Retina (tissue), 1 donor: ENCODE results near the gene PAQR6.
"Not testable (repeated sequence)": the region's sequence is repeated elsewhere in the genome, so short reads cannot be mapped to it uniquely, and the experiment has no call there.

Source experiments
- DNase-seq: peaks from one replicate; pipeline ENCODE4 v3.0.0-alpha.2; 2016

Gene PAQR6

GRCh38 chr1:156229809-156230472 is 17.9 kb downstream of the PAQR6 start:
- no peak for DNase-seq

DNA sequence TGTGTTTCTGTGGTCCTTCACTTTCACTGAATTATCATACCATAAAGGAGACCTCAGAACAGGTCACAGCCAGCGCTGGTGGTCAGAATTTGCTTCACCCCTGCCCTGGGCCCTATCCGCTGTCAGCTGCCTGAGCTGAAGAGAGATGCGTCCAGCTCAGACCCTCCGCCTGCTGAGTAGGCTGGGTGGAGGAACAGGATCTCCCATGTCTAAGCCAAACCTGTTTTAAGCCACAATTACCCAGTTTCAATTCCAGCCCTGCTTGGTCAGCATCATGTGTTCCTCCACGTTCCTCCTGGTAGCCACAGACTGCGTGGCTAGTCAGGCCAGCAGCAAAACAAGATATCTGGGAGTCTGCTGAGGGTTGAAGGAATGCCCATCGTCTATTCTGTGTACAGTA is 19.4 kb downstream of the PAQR6 start:
- DNase-seq = no peak

- no peak for DNase-seq
These were observed 21.1 kb downstream of the PAQR6 start for GRCh38 chr1:156226782-156227181.

DNA sequence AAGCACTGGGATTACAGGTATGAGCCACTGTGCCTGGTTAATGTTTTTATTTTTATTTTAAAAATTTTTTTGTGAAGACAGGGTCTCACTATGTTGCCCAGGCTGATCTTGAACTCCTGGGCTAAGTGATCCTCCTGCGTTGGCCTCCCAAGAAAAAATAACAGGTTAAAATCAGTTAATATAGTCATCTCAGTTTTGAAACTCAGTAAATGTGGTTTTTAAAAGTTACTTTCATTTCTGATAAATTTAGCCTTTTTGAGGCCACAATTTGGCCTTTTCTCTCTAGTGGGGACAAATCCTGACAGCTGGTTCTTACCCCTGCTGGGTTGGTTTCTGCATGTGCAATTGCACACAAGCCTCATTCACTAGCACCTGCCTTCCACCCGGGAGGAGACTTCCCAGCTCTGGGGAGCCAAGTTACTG is 21.7 kb downstream of the PAQR6 start:
- no peak for DNase-seq

GRCh38 chr1:156225677-156226014 is 22.2 kb downstream of the PAQR6 start:
- DNase-seq = no peak

- no peak for DNase-seq
These were observed 25.7 kb downstream of the PAQR6 start for GRCh38 chr1:156221986-156222692.

- DNase-seq = no peak
These were observed 27.6 kb downstream of the PAQR6 start for GRCh38 chr1:156220226-156220625.

GRCh38 chr1:156217871-156218270 is 30.0 kb downstream of the PAQR6 start:
- no peak for DNase-seq

DNA sequence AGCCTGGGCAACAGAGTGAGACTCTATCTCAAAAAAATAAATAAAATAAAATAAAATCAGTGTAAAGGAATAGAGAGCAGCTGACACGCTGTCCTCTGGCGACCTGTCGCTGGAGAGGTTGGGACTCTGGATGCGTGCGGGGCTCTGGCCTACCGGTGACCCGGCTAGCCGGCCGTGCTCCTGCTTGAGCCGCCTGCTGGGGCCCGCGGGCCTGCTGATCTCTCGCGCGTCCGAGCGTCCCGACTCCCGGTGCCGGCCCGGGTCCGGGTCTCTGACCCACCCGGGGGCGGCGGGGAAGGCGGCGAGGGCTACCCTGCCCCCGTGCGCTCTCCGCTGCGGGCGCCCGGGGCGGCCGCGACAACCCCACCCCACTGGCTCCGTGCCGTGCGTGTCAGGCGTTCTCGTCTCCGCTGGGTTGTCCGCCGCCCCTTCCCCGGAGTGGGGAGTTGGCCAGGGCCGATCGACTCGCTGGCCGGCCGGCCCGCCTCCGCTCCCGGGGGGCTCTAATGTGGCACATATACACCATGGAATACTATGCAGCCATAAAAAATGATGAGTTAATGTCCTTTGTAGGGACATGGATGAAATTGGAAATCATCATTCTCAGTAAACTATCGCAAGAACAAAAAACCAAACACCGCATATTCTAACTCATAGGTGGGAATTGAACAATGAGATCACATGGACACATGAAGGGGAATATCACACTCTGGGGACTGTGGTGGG is 31.3 kb downstream of the PAQR6 start:
- not testable (repeated sequence) for DNase-seq

DNA sequence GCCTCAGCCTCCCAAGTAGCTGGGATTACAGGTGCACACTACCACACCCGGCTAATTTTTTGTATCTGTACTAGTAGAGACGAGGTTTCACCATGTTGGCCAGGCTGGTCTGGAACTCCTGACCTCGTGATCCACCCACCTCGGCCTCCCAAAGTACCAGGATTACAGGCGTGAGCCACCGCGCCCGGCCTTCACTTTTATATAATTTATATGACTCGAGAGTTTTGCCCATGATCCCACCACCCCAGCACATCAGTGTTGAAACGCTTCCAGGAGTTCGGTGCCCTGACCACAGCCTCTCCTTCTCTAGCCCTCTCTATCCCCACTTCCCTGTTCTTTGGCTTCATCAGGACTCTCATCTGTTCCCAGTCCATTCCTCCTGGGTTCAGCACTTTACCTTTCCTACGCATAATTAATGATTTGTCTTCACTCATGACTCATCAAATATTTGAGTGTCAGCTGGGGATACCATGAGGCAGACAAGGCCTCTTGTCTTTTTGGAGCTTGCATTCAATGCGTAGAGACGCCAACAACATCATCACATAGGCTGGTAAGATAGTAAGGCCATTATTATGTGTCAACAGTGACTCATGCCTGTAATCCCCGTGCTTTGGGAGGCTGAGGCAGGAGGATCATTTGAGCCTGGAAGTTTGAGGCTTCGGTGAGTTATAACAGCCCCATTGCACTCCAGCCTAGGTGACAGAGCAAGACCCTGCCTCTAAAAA is 33.7 kb downstream of the PAQR6 start:
- DNase-seq = no peak

GRCh38 chr1:156213644-156213966 is 34.3 kb downstream of the PAQR6 start:
- no peak for DNase-seq

DNA sequence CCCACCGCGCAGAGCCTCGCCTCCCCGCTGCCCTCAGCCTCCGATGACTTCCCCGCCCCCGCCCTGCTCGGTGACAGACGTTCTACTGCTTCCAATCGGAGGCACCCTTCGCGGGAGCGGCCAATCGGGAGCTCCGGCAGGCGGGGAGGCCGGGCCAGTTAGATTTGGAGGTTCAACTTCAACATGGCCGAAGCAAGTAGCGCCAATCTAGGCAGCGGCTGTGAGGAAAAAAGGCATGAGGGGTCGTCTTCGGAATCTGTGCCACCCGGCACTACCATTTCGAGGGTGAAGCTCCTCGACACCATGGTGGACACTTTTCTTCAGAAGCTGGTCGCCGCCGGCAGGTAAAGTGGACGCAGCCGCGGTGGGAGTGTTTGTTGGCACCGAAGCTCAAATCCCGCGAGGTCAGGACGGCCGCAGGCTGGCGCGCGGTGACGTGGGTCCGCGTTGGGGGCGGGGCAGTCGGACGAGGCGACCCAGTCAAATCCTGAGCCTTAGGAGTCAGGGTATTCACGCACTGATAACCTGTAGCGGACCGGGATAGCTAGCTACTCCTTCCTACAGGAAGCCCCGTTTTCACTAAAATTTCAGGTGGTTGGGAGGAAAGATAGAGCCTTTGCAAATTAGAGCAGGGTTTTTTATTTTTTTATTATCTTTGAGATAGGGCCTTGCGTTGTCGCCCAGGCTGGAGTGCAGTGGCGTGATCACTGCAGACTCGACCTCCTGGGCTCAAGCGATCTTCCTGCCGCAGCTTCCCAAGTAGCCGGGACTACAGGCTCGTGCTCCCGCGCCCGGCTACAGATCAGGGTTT is 34.8 kb downstream of the PAQR6 start, which contains the start of gene PMF1:
TSS of gene PMF1 (plus strand) at position 175 of the 811 bp plus-strand sequence. CDS start at position 184, 9 bp downstream.
- peak; percentile 100 for DNase-seq

- no peak for DNase-seq
These were observed 35.7 kb downstream of the PAQR6 start for GRCh38 chr1:156212130-156212529.

DNA sequence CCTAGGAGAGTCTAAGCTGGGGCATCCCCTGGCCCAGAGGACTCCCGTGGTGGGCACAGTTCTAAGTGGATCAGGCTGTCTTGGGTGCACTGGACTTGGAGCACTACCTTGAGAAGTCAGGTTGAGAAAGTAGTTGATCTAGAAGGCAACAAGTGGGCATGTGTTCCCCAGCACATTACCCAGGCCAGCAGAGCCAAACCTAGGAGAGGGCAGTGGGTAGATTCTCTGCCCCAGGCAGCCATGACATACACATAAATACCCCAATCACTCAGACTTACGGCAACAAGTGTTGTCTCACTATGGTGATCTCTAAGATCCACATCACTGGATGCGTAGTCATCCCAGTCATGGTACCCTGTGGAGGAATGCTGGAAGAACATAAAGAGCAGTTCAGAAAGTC is 36.6 kb downstream of the PAQR6 start:
- no peak for DNase-seq

GRCh38 chr1:156204686-156205085 is 43.2 kb downstream of the PAQR6 start:
- DNase-seq = no peak

- no peak for DNase-seq
These were observed 44.5 kb downstream of the PAQR6 start for GRCh38 chr1:156203331-156203730.

DNA sequence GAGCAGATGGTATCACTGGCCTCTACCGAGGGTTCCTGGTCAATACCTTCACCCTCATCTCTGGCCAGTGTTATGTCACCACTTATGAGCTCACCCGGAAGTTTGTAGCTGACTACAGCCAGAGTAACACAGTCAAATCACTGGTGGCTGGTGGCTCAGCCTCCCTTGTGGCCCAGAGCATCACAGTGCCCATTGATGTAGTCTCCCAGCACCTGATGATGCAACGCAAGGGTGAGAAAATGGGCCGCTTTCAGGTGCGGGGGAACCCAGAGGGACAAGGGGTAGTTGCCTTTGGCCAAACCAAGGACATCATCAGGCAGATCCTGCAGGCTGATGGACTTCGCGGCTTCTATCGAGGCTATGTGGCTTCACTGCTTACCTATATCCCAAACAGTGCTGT is 47.8 kb downstream of the PAQR6 start:
- no peak for DNase-seq

GRCh38 chr1:156198831-156199349 is 49.0 kb downstream of the PAQR6 start:
- no peak for DNase-seq

GRCh38 chr1:156196445-156196844 is 51.4 kb downstream of the PAQR6 start:
- DNase-seq = no peak

DNA sequence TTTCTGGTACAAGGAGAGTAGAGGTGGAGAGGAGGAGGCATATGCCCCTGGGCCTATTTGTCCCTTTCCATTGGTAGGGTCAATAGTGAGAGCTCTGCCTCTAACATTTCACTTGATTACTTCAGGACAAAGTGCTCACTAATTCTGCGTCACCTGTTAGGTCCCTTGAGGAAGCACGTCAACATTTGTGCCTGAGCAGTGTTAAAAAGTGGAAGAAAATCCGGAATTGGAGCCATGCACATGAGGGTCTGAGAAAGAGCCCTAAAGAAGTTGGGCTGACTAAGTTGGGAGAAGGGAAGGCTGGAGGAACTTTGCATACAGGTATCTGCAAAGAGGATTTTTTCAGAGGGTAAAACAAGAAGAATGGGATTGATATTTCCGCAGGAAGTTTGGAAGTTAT is 52.0 kb downstream of the PAQR6 start:
- no peak for DNase-seq

DNA sequence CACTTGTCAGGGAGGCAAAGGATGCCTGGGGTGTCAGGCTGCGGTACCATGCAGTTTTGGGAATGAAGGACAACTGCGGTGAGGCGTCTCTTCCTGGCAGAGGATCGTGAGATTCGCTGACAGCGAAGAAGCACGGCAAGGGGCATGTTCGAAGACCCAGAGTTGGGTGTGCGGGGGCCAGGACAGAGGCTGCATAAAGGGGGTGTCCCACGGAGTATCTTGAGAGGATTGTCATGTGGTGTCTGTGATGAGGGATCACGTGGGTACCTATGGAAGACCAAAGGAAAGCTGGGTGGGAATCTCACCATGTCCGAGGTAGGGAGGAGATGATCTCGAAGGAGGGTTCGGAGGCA is 53.6 kb downstream of the PAQR6 start:
- DNase-seq = no peak
